GM23248 (cell line): Measurements from ENCODE around the gene TP53AIP1.

Source experiments
- EZH2 ChIP-seq: fragments of 200-600 bp; sonication (generic); IDR thresholded peaks from 2 replicates; pipeline ENCODE4 v1.6.1; 2018; ENCODE audit warnings: antibody characterized with exemption, mild to moderate bottlenecking; ENCODE audit not compliant: insufficient read depth, poor library complexity, severe bottlenecking
- EZH2phosphoT487 ChIP-seq: fragments of 200-600 bp; sonication (generic); IDR thresholded peaks from 2 replicates; pipeline ENCODE4 v1.6.1; 2018; ENCODE audit warnings: antibody characterized with exemption, moderate library complexity, mild to moderate bottlenecking, low read depth; ENCODE audit not compliant: insufficient read depth

- TF ChIP-seq EZH2 (no peak), EZH2phosphoT487 (no peak)
Measured at GRCh38 chr11:128964463-128964930, 21.8 kb upstream of the TP53AIP1 start.
